ENCODE measurements around the gene NT5DC3.

DNA sequence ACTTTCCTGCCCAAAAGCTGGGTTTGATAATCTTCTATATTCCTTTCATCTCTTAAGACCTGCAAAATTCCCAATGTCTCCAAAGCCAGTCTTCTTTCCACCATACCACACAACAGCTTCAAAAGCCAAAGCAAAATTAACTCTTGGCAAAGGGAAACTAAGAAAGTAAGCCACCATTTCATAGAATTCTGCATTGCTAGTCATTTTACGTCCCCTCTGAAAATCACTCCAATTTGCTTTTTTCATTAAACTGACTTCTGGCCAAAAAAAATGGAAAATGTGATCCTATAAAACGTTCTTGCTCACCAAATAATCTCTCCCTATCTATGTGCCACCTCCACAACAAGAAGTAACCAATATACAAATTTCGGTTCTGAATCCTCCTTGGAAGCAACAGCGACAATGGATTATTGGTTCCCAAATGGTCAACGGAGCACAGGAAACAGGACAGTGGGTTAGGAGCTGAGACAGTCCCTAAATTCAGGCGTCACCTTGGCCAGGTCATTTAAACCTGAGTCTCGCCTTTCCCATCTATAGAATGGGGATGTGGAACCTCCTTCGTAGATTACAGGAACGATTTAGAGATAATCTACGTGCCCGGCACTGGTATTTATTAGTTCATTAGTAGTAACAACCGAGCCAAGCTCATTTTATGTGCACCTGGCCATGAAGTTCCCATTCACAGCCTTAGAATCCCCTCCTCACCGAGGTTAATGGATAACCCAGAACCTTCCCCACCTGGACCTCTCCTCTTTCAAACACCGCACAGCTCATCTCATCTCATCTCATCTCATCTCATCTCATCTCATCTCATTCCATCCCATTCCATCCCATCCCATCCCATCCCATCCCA lies 1.2 kb downstream of the NT5DC3 start:
- TF ChIP-seq CTCF (IDR thresholded peaks at IDR 0.05; ENCODE audit: poor library complexity) = no peak
- TF ChIP-seq EZH2phosphoT487 (IDR thresholded peaks at IDR 0.05; ENCODE audit: low read depth, severe bottlenecking, unreplicated experiment) = no peak

Measured in hepatocyte (in vitro differentiated cells).